ENCODE data around the gene GSTT2.
"Not testable (repeated sequence)": the region's sequence is repeated elsewhere in the genome, so short reads cannot be mapped to it uniquely, and the experiment has no call there.

The GSTT2 gene

DNA sequence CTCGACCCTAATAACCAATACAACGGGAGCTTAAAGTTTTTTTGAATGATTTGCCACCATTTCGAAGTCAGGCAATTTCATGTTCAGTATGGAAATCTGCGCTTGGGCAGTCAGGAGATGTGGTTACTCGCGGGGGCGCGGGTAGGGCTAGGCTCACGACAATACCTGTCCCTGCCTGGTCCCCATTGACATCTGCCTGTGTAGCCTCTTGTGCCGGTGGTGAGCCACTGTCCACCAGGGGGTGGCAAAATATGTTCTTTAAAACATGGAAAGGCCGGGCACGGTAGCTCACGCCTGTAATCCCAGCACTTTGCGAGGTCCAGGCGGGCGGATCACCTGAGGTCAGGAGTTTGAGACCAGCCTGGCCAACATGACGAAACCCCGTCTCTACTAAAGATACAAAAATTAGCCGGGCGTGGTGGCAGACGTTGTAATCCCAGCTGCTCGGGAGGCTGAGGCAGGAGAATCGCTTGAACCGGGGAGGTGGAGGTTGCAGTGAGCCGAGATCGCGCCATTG is 5.0 kb upstream of the GSTT2 start:
- DNase-seq: not testable (repeated sequence)

- not testable (repeated sequence) for DNase-seq
Measured at GRCh38 chr22:23977304-23977703, 2.6 kb upstream of the GSTT2 start.

DNA sequence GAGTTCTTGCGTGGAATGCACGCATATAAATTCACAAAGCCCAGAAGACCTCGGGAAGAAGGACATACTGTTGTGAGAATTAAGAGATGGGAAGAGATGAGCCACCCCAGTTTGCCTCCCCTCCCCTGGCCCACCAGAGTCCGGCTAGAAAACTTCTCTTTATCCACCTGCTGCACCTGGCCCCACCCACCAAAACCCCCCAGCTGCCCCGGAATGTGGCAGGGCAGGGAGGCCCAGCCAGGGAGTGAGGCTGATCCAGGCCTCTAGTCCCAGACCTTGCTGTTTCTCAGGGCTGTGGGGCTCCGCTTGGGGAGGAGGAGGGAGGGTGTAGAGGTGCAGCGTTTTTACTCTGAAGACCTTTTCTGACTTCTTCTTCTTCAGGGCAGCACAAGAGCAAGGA is 633 bp downstream of the GSTT2 start:
- DNase-seq: not testable (repeated sequence)

- DNase-seq: no peak
Measured at GRCh38 chr22:23984430-23984829, 4.5 kb downstream of the GSTT2 start.

- DNase-seq: not testable (repeated sequence)
Measured at GRCh38 chr22:23986089-23986488, 6.2 kb downstream of the GSTT2 start.

GRCh38 chr22:23986538-23987178 is 6.7 kb downstream of the GSTT2 start:
- DNase-seq: not testable (repeated sequence)

- DNase-seq: not testable (repeated sequence)
Measured at GRCh38 chr22:23989583-23990244, 9.8 kb downstream of the GSTT2 start.

- not testable (repeated sequence) for DNase-seq
Measured at GRCh38 chr22:23993080-23993479, 13.1 kb downstream of the GSTT2 start.

GRCh38 chr22:23993581-23994177 is 13.7 kb downstream of the GSTT2 start:
- DNase-seq: not testable (repeated sequence)

DNA sequence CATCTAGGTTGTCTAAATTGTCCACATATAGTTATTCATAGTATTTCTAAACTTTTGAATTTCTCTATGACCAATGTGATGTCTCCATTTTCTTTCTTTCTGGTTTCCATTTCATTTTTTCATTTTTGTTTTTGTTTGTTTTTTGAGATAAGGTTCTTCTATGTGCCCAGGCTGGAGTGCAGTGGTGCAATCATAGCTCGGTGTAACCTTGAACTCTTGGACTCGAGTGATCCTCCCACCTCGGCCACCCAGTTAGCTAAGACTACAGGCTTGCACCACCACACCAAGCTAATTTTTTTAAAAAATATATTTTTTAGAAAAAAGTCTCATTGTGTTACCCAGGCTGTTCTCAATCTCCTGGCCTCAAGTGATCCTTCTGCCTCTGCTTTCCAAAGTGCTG is 17.2 kb downstream of the GSTT2 start:
- no peak for DNase-seq

- DNase-seq: not testable (repeated sequence)
Measured at GRCh38 chr22:23999779-24000178, 19.8 kb downstream of the GSTT2 start.

GRCh38 chr22:24001314-24001713 is 21.4 kb downstream of the GSTT2 start:
- no peak for DNase-seq

- no peak for DNase-seq
Measured at GRCh38 chr22:24002272-24002671, 22.3 kb downstream of the GSTT2 start.

GRCh38 chr22:24002851-24003250 is 22.9 kb downstream of the GSTT2 start:
- no peak for DNase-seq

DNA sequence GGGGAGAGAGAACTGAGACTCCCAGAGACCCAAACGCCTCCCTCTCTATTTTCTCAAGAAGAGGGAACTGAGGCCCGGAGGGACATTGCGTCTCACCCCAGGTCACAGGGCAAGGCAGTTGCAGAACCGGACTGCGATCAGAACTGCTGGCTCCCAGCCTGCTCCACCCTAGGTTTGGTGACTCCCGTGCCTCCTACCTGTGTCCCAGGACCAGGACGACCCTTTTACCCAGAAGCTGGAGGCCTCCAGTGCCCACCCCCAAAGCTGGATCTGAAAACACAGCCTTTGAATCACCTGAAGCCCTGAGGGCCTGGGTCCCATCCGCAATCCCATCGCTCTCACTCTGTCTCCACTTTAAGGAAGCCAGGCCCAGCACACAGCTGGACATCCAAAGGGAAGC is 24.0 kb downstream of the GSTT2 start:
- DNase-seq: no peak

GRCh38 chr22:24005201-24005600 is 25.3 kb downstream of the GSTT2 start, which contains the start of gene GSTT4:
Gene GSTT4, minus strand, starts transcription at chr22:24005453. Its CDS starts 97 bp downstream, at chr22:24005356.
- DNase-seq: no peak

GRCh38 chr22:24006207-24006913 is 26.4 kb downstream of the GSTT2 start:
- no peak for DNase-seq

DNA sequence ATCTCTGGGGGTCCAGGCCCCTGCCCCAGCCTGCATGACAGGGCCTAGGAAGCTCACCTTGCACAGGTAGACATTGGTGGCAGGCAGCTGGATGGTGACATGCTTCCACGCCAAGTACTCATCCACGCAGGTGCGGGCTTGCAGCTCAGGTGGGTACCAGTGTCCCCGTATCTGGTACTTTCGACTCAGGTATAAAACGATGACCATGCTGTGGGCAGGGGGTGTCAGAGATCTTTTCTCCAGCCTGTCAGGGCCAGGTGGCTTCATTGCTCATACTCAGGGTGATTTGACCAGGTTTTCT is 26.9 kb downstream of the GSTT2 start:
- DNase-seq: no peak

- DNase-seq: no peak
Measured at GRCh38 chr22:24007253-24008021, 27.5 kb downstream of the GSTT2 start.

GRCh38 chr22:24008022-24008283 is 28.0 kb downstream of the GSTT2 start:
- DNase-seq: no peak

DNA sequence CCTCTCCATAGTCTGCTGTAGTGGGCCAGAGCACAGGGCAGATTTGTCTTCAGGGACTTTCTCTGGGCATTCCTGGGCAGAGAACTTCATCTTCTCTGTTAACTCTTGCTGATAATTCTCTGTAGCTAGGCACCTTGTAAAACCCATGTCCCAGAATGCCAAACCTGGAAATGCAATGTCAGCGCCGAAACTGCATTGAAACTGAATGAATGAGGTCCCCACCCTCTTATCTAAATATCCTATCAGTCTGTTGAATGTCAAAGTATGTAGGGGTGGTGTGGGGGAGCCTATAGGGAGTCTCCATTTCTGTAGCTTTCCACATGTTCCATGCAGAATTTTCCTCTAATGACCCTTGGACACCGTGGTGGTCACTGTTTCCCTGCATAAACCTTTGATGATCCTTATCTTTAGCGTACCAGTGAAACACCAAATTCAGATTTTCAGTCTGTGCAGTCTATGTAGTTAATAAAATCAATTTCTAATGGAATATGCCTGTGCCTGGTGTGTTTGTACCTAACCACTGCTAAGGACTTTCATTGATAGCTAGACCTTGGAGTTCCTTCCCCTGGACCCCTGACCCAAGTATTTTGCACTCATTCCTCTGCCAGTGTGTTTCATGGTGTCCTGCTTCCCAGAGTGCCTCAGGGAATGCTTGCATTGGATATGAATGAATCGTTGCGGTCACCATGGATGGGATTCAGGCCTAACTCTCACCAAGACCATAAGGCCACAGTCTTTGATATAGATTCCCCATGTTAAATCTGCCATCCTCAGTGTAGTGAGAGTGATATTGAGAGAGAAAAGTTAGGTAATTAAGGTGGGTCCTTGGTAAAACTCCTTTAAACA is 28.7 kb downstream of the GSTT2 start:
- DNase-seq: no peak
